Neural progenitor cell (in vitro differentiated cells): ENCODE data around the gene GALNT13. TPM values are rescaled to one million over a fixed set of nuclear protein-coding genes. Genes with fewer than 3 reads are reported as not detected.
A peak's percentile ranks its signal among the peaks of the same experiment; 100 is the strongest.

Experiments
- DNase-seq: peaks from one replicate; pipeline ENCODE4 v3.0.0-alpha.2; 2016; ENCODE audit warnings: low spot score
- H2AFZ ChIP-seq: fragments of 200-600 bp; sonication (generic); replicated peaks from 2 replicates; pipeline ENCODE4 v1.6.1; 2016; ENCODE audit warnings: antibody characterized with exemption
- H3F3A ChIP-seq: fragments of 200-600 bp; sonication (generic); 2 replicates; pipeline ENCODE4 v1.6.1; 2016; ENCODE audit warnings: antibody characterized with exemption, low read depth
- H3K27ac ChIP-seq: fragments of 200-600 bp; sonication (generic); 2 replicates; pipeline ENCODE4 v1.5.1; 2016; ENCODE audit warnings: mild to moderate bottlenecking
- H3K27me3 ChIP-seq: fragments of 200-600 bp; sonication (generic); 2 replicates; pipeline ENCODE4 v1.6.1; 2016; ENCODE audit warnings: mild to moderate bottlenecking, moderate library complexity
- H3K36me3 ChIP-seq: fragments of 200-600 bp; sonication (generic); 2 replicates; pipeline ENCODE4 v1.5.1; 2016
- H3K4me1 ChIP-seq: fragments of 200-600 bp; sonication (generic); 2 replicates; pipeline ENCODE4 v1.6.1; 2016; ENCODE audit warnings: mixed run types
- H3K4me2 ChIP-seq: fragments of 200-600 bp; sonication (generic); 2 replicates; pipeline ENCODE4 v1.6.1; 2016
- H3K4me3 ChIP-seq: fragments of 200-600 bp; sonication (generic); 2 replicates; pipeline ENCODE4 v1.5.1; 2016
- H3K79me2 ChIP-seq: fragments of 200-600 bp; sonication (generic); 2 replicates; pipeline ENCODE4 v1.6.1; 2016; ENCODE audit warnings: low read depth
- H3K9ac ChIP-seq: fragments of 200-600 bp; sonication (generic); 2 replicates; pipeline ENCODE4 v1.6.1; 2016
- H3K9me3 ChIP-seq: fragments of 200-600 bp; sonication (generic); 2 replicates; pipeline ENCODE4 v1.5.1; 2016; ENCODE audit warnings: low read depth
- H4K20me1 ChIP-seq: fragments of 200-600 bp; sonication (generic); 2 replicates; pipeline ENCODE4 v1.6.1; 2016; ENCODE audit warnings: low read depth
- H3K27ac Mint-ChIP-seq: 3 replicates; pipeline ENCODE4 v1.8.0; 2021; ENCODE audit warnings: mixed read lengths
- H3K27me3 Mint-ChIP-seq: 2 replicates; pipeline ENCODE4 v1.8.0; 2022; ENCODE audit warnings: low read depth, mild to moderate bottlenecking, inconsistent platforms, moderate library complexity, mixed read lengths; ENCODE audit not compliant: insufficient read depth
- H3K36me3 Mint-ChIP-seq: 3 replicates; pipeline ENCODE4 v1.8.0; 2021; ENCODE audit warnings: mixed read lengths
- H3K4me1 Mint-ChIP-seq: 3 replicates; pipeline ENCODE4 v1.8.0; 2021; ENCODE audit warnings: mixed read lengths
- H3K4me3 Mint-ChIP-seq: 3 replicates; pipeline ENCODE4 v1.8.0; 2021; ENCODE audit warnings: mild to moderate bottlenecking, moderate library complexity, mixed read lengths
- H3K9me3 Mint-ChIP-seq: 3 replicates; pipeline ENCODE4 v1.8.0; 2020; ENCODE audit warnings: mixed read lengths
- EZH2 ChIP-seq: fragments of 200-600 bp; sonication (generic); IDR thresholded peaks from 2 replicates; pipeline ENCODE4 v1.6.1; 2017; ENCODE audit warnings: antibody characterized with exemption, mild to moderate bottlenecking, moderate library complexity
- EZH2phosphoT487 ChIP-seq: fragments of 200-600 bp; sonication (generic); IDR thresholded peaks from 2 replicates; pipeline ENCODE4 v1.6.1; 2017; ENCODE audit warnings: antibody characterized with exemption
- total RNA-seq: library from RNA; depleted of rRNA; stranded (reverse); fragments of >200 nt; gene quantifications from 2 replicates; pipeline ENCODE4 v1.2.3, GENCODE V29; 2015; ENCODE audit warnings: low replicate concordance
- TF ChIP-seq, protein P1 (sequence below): fragments of 200-600 bp; sonication (generic); IDR thresholded peaks from 2 replicates; pipeline ENCODE4 v1.5.1; 2017; ENCODE audit warnings: antibody characterized with exemption, mild to moderate bottlenecking

The GALNT13 gene
- total RNA-seq, 1 donor from 2014 or later, result 5.9 TPM

DNA sequence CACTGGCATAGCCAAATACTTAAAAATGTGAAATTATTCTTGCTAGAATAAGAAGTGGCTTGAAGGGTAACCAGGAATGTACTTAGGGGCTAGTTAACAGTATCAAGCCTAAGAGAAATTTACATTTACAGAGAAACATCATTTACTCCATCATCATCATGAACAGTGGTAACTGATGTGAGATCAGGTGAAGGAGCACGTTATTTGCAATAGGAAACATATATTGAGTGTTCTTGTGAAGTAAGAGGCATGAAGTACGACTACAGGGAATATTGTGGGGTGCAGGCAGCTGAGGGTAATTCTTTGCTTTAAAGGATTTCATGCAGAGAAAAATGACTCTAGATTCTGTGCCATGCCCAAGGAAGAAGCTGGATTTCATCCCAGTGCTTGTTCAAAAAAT lies 220.8 kb downstream of the GALNT13 start:
- DNase-seq, result no peak
- no peak for TF ChIP-seq EZH2
- no peaks in the 10 kb centered on the region for H3K4me1 ChIP-seq
- Mint-ChIP-seq H3K27me3 (no peaks in the 10 kb centered on the region), H3K4me3 (no peak overlapping the region), H3K4me1 (no peaks in the 10 kb centered on the region), H3K36me3 (no peaks in the 10 kb centered on the region), H3K27ac (no peak overlapping the region), H3K9me3 (no peaks in the 10 kb centered on the region)
- no peaks in the 10 kb centered on the region for H3F3A ChIP-seq
- H3K4me3 ChIP-seq, result no peak overlapping the region
- no peak overlapping the region for H3K27ac ChIP-seq
- H3K9ac ChIP-seq, result no peak overlapping the region
- no peaks in the 10 kb centered on the region for H3K9me3 ChIP-seq
- H3K27me3 ChIP-seq, result no peaks in the 10 kb centered on the region
- no peak overlapping the region for H3K4me2 ChIP-seq
- no peak overlapping the region for H2AFZ ChIP-seq
- no peaks in the 10 kb centered on the region for H4K20me1 ChIP-seq
- H3K79me2 ChIP-seq, result no peaks in the 10 kb centered on the region
- no peaks in the 10 kb centered on the region for H3K36me3 ChIP-seq

DNA sequence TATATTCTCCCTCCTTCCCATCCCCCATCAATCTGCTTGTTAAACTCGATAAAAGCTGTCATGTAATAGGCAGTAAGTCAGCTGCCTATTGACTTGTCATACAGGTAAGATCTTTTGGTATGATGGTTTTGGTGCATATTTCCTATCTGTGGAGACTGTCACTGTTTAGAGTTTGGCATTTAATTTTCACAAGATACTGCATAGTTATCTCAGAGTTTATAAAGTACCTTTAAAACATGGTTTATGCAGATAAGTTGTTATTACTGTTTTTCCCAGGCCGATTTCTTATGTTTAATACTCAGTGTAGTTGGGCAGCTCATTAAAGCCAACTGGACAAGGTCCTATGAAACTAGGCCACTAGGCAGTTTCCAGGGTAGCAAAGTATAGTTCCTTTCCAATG lies 222.1 kb downstream of the GALNT13 start:
- Histone ChIP-seq H3K9ac (no peak overlapping the region), H3K9me3 (no peaks in the 10 kb centered on the region), H4K20me1 (no peaks in the 10 kb centered on the region), H3K4me1 (no peaks in the 10 kb centered on the region), H3K27ac (no peak overlapping the region), H3K36me3 (no peaks in the 10 kb centered on the region), H3K4me2 (no peak overlapping the region), H3F3A (no peaks in the 10 kb centered on the region), H3K27me3 (no peaks in the 10 kb centered on the region), H3K4me3 (no peak overlapping the region), H3K79me2 (no peaks in the 10 kb centered on the region), H2AFZ (no peak overlapping the region)
- TF ChIP-seq, protein P1, sequence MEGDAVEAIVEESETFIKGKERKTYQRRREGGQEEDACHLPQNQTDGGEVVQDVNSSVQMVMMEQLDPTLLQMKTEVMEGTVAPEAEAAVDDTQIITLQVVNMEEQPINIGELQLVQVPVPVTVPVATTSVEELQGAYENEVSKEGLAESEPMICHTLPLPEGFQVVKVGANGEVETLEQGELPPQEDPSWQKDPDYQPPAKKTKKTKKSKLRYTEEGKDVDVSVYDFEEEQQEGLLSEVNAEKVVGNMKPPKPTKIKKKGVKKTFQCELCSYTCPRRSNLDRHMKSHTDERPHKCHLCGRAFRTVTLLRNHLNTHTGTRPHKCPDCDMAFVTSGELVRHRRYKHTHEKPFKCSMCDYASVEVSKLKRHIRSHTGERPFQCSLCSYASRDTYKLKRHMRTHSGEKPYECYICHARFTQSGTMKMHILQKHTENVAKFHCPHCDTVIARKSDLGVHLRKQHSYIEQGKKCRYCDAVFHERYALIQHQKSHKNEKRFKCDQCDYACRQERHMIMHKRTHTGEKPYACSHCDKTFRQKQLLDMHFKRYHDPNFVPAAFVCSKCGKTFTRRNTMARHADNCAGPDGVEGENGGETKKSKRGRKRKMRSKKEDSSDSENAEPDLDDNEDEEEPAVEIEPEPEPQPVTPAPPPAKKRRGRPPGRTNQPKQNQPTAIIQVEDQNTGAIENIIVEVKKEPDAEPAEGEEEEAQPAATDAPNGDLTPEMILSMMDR, result no peak
- TF ChIP-seq EZH2 (no peak), EZH2phosphoT487 (no peak)
- Mint-ChIP-seq H3K36me3 (no peaks in the 10 kb centered on the region), H3K27me3 (no peaks in the 10 kb centered on the region), H3K4me3 (no peak overlapping the region), H3K9me3 (no peaks in the 10 kb centered on the region), H3K27ac (no peak overlapping the region), H3K4me1 (no peaks in the 10 kb centered on the region)
- DNase-seq, result no peak

DNA sequence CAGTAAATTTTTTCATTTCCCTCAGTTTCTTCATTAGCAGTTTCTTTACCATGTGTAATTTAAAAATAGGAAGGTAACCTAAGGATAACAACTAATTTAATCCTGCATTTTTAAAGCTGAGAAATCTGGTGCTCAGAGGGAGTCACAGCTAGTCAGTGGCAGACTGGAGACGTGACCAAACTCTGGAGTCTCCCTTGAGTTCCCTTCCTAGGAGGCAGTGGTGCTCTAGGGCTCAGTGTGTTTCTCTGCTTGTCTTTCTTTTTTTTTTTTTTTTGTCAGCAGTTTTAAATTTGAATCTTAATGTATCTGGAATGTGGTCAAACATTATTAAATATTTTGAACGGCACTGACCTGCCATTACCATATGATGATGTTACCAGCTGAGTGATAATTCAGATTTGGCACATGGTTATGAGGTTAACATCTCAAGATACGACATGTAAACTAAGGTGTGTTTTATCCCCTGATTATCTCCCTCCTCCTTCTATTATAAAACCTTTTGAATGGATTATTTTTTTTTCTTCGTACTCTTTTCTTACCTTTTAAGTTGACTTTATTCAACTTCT lies 226.2 kb downstream of the GALNT13 start:
- no peaks in the 10 kb centered on the region for H3K79me2 ChIP-seq
- H3K27ac ChIP-seq, result no peak overlapping the region
- DNase-seq, result peak; percentile 10
- Mint-ChIP-seq H3K27ac (no peak overlapping the region), H3K4me1 (no peaks in the 10 kb centered on the region), H3K9me3 (no peaks in the 10 kb centered on the region), H3K27me3 (no peaks in the 10 kb centered on the region), H3K4me3 (no peak overlapping the region), H3K36me3 (no peaks in the 10 kb centered on the region)
- no peak overlapping the region for H3K4me2 ChIP-seq
- no peaks in the 10 kb centered on the region for H4K20me1 ChIP-seq
- no peaks in the 10 kb centered on the region for H3K36me3 ChIP-seq
- no peak overlapping the region for H2AFZ ChIP-seq
- no peaks in the 10 kb centered on the region for H3F3A ChIP-seq
- H3K9me3 ChIP-seq, result no peaks in the 10 kb centered on the region
- no peak overlapping the region for H3K4me3 ChIP-seq
- no peaks in the 10 kb centered on the region for H3K4me1 ChIP-seq
- TF ChIP-seq EZH2 (no peak), EZH2phosphoT487 (no peak)
- TF ChIP-seq, protein P1, result no peak
- no peaks in the 10 kb centered on the region for H3K27me3 ChIP-seq
- no peak overlapping the region for H3K9ac ChIP-seq

DNA sequence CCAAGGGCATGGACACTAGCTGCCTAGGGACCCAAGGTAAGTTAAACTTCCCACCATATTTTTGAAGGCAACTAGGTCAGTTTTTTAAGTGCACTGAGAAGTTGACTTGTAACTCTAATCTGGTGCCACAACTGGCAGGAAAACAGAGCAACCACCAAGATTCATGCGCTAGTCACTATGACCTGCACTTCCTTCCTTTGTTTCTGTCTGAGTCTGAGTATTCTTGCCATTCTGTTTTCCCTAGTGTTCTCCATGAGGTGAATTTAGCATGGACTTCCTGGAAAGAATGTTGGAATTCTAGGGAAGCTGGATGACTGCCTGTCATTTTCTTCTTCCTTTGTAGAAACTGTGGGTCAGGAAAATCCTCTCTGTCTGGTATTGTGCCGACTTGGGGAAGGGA lies 249.0 kb downstream of the GALNT13 start:
- no peaks in the 10 kb centered on the region for H4K20me1 ChIP-seq
- no peaks in the 10 kb centered on the region for H3K79me2 ChIP-seq
- H3K4me3 ChIP-seq, result no peak overlapping the region
- H3K9ac ChIP-seq, result no peak overlapping the region
- no peaks in the 10 kb centered on the region for H3K27me3 ChIP-seq
- H3K27ac ChIP-seq, result no peak overlapping the region
- DNase-seq, result no peak
- H3K36me3 ChIP-seq, result no peaks in the 10 kb centered on the region
- Mint-ChIP-seq H3K9me3 (peaks cover 11% of the 10 kb centered on the region), H3K4me1 (no peaks in the 10 kb centered on the region), H3K27ac (no peak overlapping the region), H3K36me3 (peaks cover 2% of the 10 kb centered on the region), H3K4me3 (no peak overlapping the region), H3K27me3 (no peaks in the 10 kb centered on the region)
- no peaks in the 10 kb centered on the region for H3K4me1 ChIP-seq
- H3K9me3 ChIP-seq, result peaks cover 3% of the 10 kb centered on the region
- no peak overlapping the region for H3K4me2 ChIP-seq
- no peak overlapping the region for H2AFZ ChIP-seq
- TF ChIP-seq, protein P1, result no peak
- TF ChIP-seq EZH2 (no peak), EZH2phosphoT487 (no peak)
- no peaks in the 10 kb centered on the region for H3F3A ChIP-seq
